GM12874 (cell line): Measurements from ENCODE around the gene MYMX.

Source experiments
- CTCF ChIP-seq: IDR thresholded peaks from 2 replicates; pipeline ENCODE4 v1.5.1; 2011; ENCODE audit warnings: low read depth, mild to moderate bottlenecking, control low read depth, low read length, moderate library complexity; ENCODE audit not compliant: insufficient read depth

The MYMX gene

GRCh38 chr6:44216677-44217331, at the start of gene MYMX:
TSS of gene MYMX (plus strand) at chr6:44216926. CDS start at chr6:44217472, 546 bp downstream.
- TF ChIP-seq CTCF: no peak

GRCh38 chr6:44167567-44167966, 49.2 kb upstream of the MYMX start:
- TF ChIP-seq CTCF: no peak

- no peak for TF ChIP-seq CTCF
Observed at GRCh38 chr6:44169154-44169553, 47.6 kb upstream of the MYMX start.

- no peak for TF ChIP-seq CTCF
Observed at GRCh38 chr6:44169886-44170570, 46.7 kb upstream of the MYMX start.

GRCh38 chr6:44171899-44172546, 44.7 kb upstream of the MYMX start:
- TF ChIP-seq CTCF: no peak

- peak; percentile 93 for TF ChIP-seq CTCF
Observed at GRCh38 chr6:44172731-44173500, 43.8 kb upstream of the MYMX start.

- no peak for TF ChIP-seq CTCF
Observed at GRCh38 chr6:44176130-44176761, 40.5 kb upstream of the MYMX start.
